Measurements from ENCODE around the gene RNF213. TPM values are rescaled to one million over a fixed set of nuclear protein-coding genes. Genes with fewer than 3 reads are reported as not detected.
A peak's percentile ranks its signal among the peaks of the same experiment; 100 is the strongest.

Gene RNF213
- total RNA-seq, 1 experiment from 2014 or later: 179 TPM

DNA sequence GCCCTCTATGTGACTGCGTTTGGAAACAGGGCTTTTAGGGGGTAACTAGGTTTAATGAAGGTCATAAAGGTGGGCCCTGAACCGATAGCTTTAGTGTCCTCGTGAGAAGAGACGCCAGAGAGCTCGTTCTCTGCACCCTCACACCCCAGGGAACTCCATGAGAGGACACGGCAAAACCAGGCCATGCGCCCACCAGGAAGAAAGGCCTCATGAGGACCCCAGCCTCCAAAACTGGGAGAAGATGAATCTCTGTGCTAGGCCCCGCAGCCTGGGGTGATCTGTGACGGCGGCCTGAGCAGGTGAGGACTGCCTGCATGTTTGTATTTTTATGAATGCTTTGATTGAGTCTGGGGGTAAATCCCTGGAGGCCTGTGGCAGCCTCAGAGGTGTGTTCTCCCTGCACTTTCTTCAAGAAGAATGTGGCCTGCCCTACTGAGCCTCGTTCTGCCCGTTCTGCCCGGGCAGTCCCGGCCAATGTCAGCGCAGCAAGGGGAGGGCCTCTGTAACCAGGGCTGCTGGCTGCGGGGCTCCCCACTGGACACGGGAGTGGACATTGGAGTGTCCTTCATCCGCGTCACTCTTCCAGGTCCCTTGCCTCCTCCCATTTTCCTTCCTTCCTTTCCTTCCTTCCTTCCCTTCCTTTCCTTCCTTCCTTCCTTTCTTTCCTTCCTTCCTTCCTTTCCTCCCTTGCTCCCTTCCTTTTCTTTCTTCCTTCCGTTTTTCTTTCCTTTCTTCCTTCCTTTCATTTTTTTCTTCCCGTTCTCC is 6.8 kb upstream of the RNF213 start:
- no peaks in the 10 kb centered on the region for H3K36me3 ChIP-seq (ENCODE audit: low read depth)
- no peaks in the 10 kb centered on the region for H4K20me1 ChIP-seq (ENCODE audit: insufficient read depth)
- POLR2A ChIA-PET (ENCODE audit: unreplicated experiment): interaction anchor here (0.6 kb wide), 1 partner anchor 37 kb away, joined by 6 read pairs; no protein-coding TSS in a partner anchor
- CTCF ChIA-PET: interaction anchor here (0.5 kb wide), 1 partner anchor 107 kb away, joined by 4 read pairs; no protein-coding TSS in a partner anchor
- H3K4me3 ChIP-seq: no peak overlapping the region
- no peaks in the 10 kb centered on the region for H3K27me3 ChIP-seq (ENCODE audit: insufficient read depth, low read depth)
- H3K9me2 ChIP-seq (ENCODE audit: insufficient read depth): no peaks in the 10 kb centered on the region
- intact Hi-C loops (cut with micrococcal nuclease; ENCODE audit: unreplicated experiment): loop anchor here (1.0 to 5.0 kb wide), 6 partner anchors 34 to 247 kb away; partner anchors contain the start of genes EIF4A3, GAA, SGSH and SLC26A11
- H3F3A ChIP-seq (ENCODE audit: insufficient read depth, low read depth): peaks cover 11% of the 10 kb centered on the region
- H3K79me2 ChIP-seq (ENCODE audit: low read depth): no peaks in the 10 kb centered on the region
- DNase-seq: peak in 1 of 2 experiments; percentile 73
- H3K4me2 ChIP-seq: peak overlapping the region; percentile 66
- peak overlapping the region; percentile 94 for H3K27ac ChIP-seq
- H3K4me1 ChIP-seq (replicated peaks; ENCODE audit: insufficient read depth): peaks cover 32% of the 10 kb centered on the region
- no peak for TF ChIP-seq EZH2 (IDR thresholded peaks at IDR 0.05; ENCODE audit: low read depth)
- TF ChIP-seq, protein P1, sequence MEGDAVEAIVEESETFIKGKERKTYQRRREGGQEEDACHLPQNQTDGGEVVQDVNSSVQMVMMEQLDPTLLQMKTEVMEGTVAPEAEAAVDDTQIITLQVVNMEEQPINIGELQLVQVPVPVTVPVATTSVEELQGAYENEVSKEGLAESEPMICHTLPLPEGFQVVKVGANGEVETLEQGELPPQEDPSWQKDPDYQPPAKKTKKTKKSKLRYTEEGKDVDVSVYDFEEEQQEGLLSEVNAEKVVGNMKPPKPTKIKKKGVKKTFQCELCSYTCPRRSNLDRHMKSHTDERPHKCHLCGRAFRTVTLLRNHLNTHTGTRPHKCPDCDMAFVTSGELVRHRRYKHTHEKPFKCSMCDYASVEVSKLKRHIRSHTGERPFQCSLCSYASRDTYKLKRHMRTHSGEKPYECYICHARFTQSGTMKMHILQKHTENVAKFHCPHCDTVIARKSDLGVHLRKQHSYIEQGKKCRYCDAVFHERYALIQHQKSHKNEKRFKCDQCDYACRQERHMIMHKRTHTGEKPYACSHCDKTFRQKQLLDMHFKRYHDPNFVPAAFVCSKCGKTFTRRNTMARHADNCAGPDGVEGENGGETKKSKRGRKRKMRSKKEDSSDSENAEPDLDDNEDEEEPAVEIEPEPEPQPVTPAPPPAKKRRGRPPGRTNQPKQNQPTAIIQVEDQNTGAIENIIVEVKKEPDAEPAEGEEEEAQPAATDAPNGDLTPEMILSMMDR (conservative IDR thresholded peaks at IDR 0.05): no peak
- TSS peak; percentile 86 for BruUV-seq (replicated peaks)
- no peak overlapping the region for H2AFZ ChIP-seq
- no peaks in the 10 kb centered on the region for H3K9me3 ChIP-seq (ENCODE audit: insufficient read depth, low read depth)

DNA sequence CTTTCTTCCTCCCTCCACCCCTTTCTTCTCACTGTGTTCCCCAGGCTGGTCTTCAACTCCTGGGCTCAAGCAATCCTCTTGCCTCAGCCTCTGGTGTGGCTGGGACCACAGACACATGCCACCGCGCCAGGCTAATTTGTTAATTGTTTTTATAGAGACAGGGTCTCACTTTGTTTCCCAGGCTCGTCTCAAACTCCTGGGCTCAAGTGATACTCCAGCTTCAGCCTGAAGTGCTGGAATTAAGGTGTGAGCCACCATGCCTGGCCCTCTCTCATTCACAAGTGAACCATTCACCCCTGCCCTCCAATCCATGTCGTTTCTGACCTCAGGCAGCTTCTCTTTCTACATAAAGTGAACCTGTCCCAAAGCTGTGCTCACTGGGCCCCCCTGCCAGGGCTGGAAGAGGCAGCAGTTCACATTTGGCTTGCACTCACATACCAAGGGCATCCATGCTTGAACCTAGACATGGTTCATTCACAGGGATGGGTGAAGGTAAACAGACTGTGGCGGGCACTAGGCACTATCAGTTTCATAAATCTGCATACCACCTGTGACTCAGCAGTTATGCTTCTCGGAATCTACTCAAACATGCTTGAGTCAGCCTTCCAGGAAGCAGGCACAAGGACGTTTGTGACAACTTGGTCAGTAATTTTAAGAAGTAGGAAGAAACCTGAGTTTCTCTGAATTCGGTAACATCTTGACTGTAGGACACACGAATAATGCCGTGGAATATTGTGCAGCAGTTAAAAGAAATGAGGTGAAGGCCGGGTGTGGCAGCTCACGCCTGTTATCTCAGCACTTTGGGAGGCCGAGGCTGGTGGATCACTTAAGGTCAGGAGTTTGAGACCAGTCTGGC is 6.0 kb upstream of the RNF213 start:
- POLR2A ChIA-PET (ENCODE audit: unreplicated experiment): interaction anchor here (0.6 kb wide), 1 partner anchor 36 kb away, joined by 6 read pairs; no protein-coding TSS in a partner anchor
- peaks cover 41% of the 10 kb centered on the region for H3K4me1 ChIP-seq (replicated peaks; ENCODE audit: insufficient read depth)
- no peaks in the 10 kb centered on the region for H3K9me3 ChIP-seq (ENCODE audit: insufficient read depth, low read depth)
- TF ChIP-seq EZH2 (IDR thresholded peaks at IDR 0.05; ENCODE audit: low read depth): no peak
- TF ChIP-seq, protein P1 (conservative IDR thresholded peaks at IDR 0.05): no peak
- no peaks in the 10 kb centered on the region for H3K27me3 ChIP-seq (ENCODE audit: insufficient read depth, low read depth)
- DNase-seq: peak; percentile 83 to 96
- H4K20me1 ChIP-seq (ENCODE audit: insufficient read depth): no peaks in the 10 kb centered on the region
- no TSS peak for BruUV-seq (replicated peaks)
- H3K36me3 ChIP-seq (ENCODE audit: low read depth): no peaks in the 10 kb centered on the region
- peak overlapping the region; percentile 94 for H3K27ac ChIP-seq
- peak overlapping the region; percentile 66 for H3K4me2 ChIP-seq
- intact Hi-C loops (cut with micrococcal nuclease; ENCODE audit: unreplicated experiment): loop anchor here (1.0 to 5.0 kb wide), 5 partner anchors 34 to 247 kb away; partner anchors contain the start of genes EIF4A3, GAA, SGSH and SLC26A11
- H3F3A ChIP-seq (ENCODE audit: insufficient read depth, low read depth): peaks cover 11% of the 10 kb centered on the region
- H3K9me2 ChIP-seq (ENCODE audit: insufficient read depth): no peaks in the 10 kb centered on the region
- H2AFZ ChIP-seq: no peak overlapping the region
- no peaks in the 10 kb centered on the region for H3K79me2 ChIP-seq (ENCODE audit: low read depth)
- H3K4me3 ChIP-seq: peak overlapping the region; percentile 38; the same call in 1 of the 2 replicates
- CTCF ChIA-PET: no interaction called here

DNA sequence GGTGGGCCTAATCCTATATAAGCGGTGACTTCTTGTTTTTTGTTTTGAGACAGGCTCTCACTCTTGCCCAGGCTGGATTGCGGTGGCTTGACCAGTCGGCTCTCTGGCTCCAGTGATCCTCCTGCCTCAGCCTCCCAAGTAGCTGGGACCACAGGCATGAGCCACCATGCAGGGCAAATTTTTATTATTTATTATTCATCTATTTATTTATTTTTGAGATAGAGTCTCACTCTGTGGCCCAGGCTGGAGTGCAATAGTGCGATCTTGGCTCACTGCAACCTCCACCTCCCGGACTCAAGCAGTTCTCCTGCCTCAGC is 4.7 kb upstream of the RNF213 start:
- CTCF ChIA-PET: no interaction called here
- Histone ChIP-seq H3K9me3 (ENCODE audit: insufficient read depth, low read depth) (no peaks in the 10 kb centered on the region), H3K36me3 (ENCODE audit: low read depth) (no peaks in the 10 kb centered on the region), H3K27ac (peak overlapping the region; percentile 94), H2AFZ (no peak overlapping the region), H3K27me3 (ENCODE audit: insufficient read depth, low read depth) (no peaks in the 10 kb centered on the region), H3K79me2 (ENCODE audit: low read depth) (no peaks in the 10 kb centered on the region), H3K4me3 (no peak overlapping the region), H3K9me2 (ENCODE audit: insufficient read depth) (no peaks in the 10 kb centered on the region), H3K4me1 (replicated peaks; ENCODE audit: insufficient read depth) (peaks cover 42% of the 10 kb centered on the region), H3F3A (ENCODE audit: insufficient read depth, low read depth) (peaks cover 11% of the 10 kb centered on the region), H3K4me2 (no peak overlapping the region), H4K20me1 (ENCODE audit: insufficient read depth) (no peaks in the 10 kb centered on the region)
- no TSS peak for BruUV-seq (replicated peaks)
- DNase-seq: no peak
- no peak for TF ChIP-seq EZH2 (IDR thresholded peaks at IDR 0.05; ENCODE audit: low read depth)
- TF ChIP-seq, protein P1 (conservative IDR thresholded peaks at IDR 0.05): no peak
- POLR2A ChIA-PET (ENCODE audit: unreplicated experiment): interaction anchor here (0.7 kb wide), 1 partner anchor 15 kb away, joined by 4 read pairs; no protein-coding TSS in a partner anchor
- intact Hi-C loops (cut with micrococcal nuclease; ENCODE audit: unreplicated experiment): no loop called here

Measured in PC-9 (cell line).